Left ventricle myocardium inferior (tissue), 1 donor: ENCODE measurements around the gene NTM. TPM values are rescaled to one million over a fixed set of nuclear protein-coding genes. Genes with fewer than 3 reads are reported as not detected.

ENCODE experiments used
- DNase-seq: peaks from one replicate; pipeline ENCODE4 v3.0.0-alpha.2; 2020
- H3K27ac ChIP-seq: fragments of 200-600 bp; replicated peaks from 2 replicates; pipeline ENCODE4 v1.8.0; 2021
- H3K27me3 ChIP-seq: fragments of 200-600 bp; 2 replicates; pipeline ENCODE4 v1.8.0; 2021; ENCODE audit warnings: low read depth
- H3K36me3 ChIP-seq: fragments of 200-600 bp; 2 replicates; pipeline ENCODE4 v1.8.0; 2021
- H3K4me1 ChIP-seq: fragments of 200-600 bp; 2 replicates; pipeline ENCODE4 v1.8.0; 2021
- H3K4me3 ChIP-seq: fragments of 200-600 bp; 2 replicates; pipeline ENCODE4 v1.8.0; 2021; ENCODE audit warnings: mild to moderate bottlenecking, moderate library complexity
- H3K9me3 ChIP-seq: fragments of 200-600 bp; replicated peaks from 2 replicates; pipeline ENCODE4 v1.8.0; 2021
- CTCF ChIP-seq: fragments of 200-600 bp; IDR thresholded peaks from 2 replicates; pipeline ENCODE4 v1.8.0; 2021; ENCODE audit warnings: antibody characterized with exemption, mild to moderate bottlenecking, borderline replicate concordance
- intact Hi-C: fragments of 100-400 bp; cut with micrococcal nuclease; formaldehyde crosslinking; loops from one replicate; pipeline ENCODE4 v1.11.0; 2022
- total RNA-seq: library from RNA; stranded (reverse); fragmentation: NEBNext Ultra II Directional; extraction: Animal tissue kit (Norgen Biotek cat#: 25700); gene quantifications from one replicate; pipeline ENCODE4 v1.2.1, GENCODE V29; 2021
- donor health status: DM: no; HTN: yes; CAD: no; lungs with severe emphysema.

The NTM gene
- total RNA-seq, 1 donor from 2014 or later = 1.0 TPM

GRCh38 chr11:131606811-131607335, 236.5 kb downstream of the NTM start:
- no peak overlapping the region for H3K27ac ChIP-seq
- no peak for TF ChIP-seq CTCF
- H3K9me3 ChIP-seq = peaks cover 11% of the 10 kb centered on the region
- no peak overlapping the region for H3K4me3 ChIP-seq
- H3K4me1 ChIP-seq = no peaks in the 10 kb centered on the region
- H3K27me3 ChIP-seq = peaks cover 26% of the 10 kb centered on the region
- no peaks in the 10 kb centered on the region for H3K36me3 ChIP-seq
- DNase-seq = no peak
- intact Hi-C loops = no loop called here

DNA sequence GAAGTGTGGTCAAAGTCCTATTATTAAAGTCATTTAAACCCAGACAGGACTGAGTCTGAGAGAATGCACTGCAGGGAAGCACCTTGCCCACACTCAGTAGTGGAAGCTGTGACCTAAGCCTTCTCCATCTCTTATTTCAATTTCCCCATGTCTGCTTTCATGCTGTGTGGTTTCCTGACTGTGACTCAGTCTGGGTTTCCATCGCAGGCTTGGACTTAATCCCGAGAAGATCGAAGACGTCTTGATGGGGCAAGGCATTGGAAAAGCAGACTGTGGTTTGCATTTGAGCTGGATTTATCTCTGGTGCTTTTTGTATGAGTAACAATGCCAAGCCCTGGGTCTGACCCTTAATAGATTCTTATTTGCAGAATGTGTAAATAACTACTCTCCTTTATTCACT, 238.9 kb downstream of the NTM start:
- Histone ChIP-seq H3K4me1 (peaks cover 11% of the 10 kb centered on the region), H3K9me3 (peaks cover 7% of the 10 kb centered on the region), H3K27ac (no peak overlapping the region), H3K4me3 (no peak overlapping the region), H3K36me3 (no peaks in the 10 kb centered on the region), H3K27me3 (peaks cover 31% of the 10 kb centered on the region)
- TF ChIP-seq CTCF = no peak
- no peak for DNase-seq
- intact Hi-C loops = no loop called here

- no peak for TF ChIP-seq CTCF
- Histone ChIP-seq H3K4me3 (no peak overlapping the region), H3K4me1 (peaks cover 11% of the 10 kb centered on the region), H3K27me3 (peaks cover 33% of the 10 kb centered on the region), H3K36me3 (no peaks in the 10 kb centered on the region), H3K9me3 (peaks cover 2% of the 10 kb centered on the region), H3K27ac (no peak overlapping the region)
- intact Hi-C loops = no loop called here
- DNase-seq = no peak
Observed at GRCh38 chr11:131609921-131610320, 239.5 kb downstream of the NTM start.

GRCh38 chr11:131611322-131611721, 240.9 kb downstream of the NTM start:
- DNase-seq = no peak
- H3K36me3 ChIP-seq = no peaks in the 10 kb centered on the region
- H3K27ac ChIP-seq = no peak overlapping the region
- intact Hi-C loops = no loop called here
- peaks cover 34% of the 10 kb centered on the region for H3K27me3 ChIP-seq
- H3K9me3 ChIP-seq = no peaks in the 10 kb centered on the region
- TF ChIP-seq CTCF = no peak
- peaks cover 11% of the 10 kb centered on the region for H3K4me1 ChIP-seq
- no peak overlapping the region for H3K4me3 ChIP-seq

DNA sequence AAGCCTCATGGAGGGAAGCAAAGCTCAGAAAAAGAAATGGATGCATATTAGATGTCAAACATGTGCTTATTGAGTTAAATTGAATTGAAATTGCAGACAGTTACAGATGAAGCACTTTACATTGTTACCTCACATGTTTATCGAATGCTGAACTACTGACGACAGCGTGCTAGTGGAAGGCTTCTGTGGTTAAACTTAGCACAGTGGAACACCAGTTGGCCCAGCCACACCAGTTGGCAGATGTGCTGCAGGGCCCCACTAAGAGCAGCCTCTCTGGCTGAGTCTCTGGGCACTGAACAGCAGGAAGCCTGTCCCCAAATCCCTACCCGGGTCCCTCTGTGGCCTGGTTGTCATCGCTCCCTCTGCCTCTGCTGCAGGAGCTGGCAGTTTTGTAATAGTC, 242.1 kb downstream of the NTM start:
- TF ChIP-seq CTCF = no peak
- Histone ChIP-seq H3K27me3 (peaks cover 30% of the 10 kb centered on the region), H3K36me3 (no peaks in the 10 kb centered on the region), H3K27ac (peak overlapping the region; percentile 36), H3K4me1 (peaks cover 11% of the 10 kb centered on the region), H3K9me3 (no peaks in the 10 kb centered on the region), H3K4me3 (no peak overlapping the region)
- intact Hi-C loops = no loop called here
- peak; percentile 43 for DNase-seq
